GM19043 (cell line): Measurements from ENCODE around the gene EME1.
"Not testable (repeated sequence)": the region's sequence is repeated elsewhere in the genome, so short reads cannot be mapped to it uniquely, and the experiment has no call there.

ENCODE experiments used
- ATAC-seq: cut with Tn5 transposase; IDR thresholded peaks from one replicate; pipeline ENCODE4 v1.9.1; 2021; ENCODE audit warnings: low read depth; ENCODE audit not compliant: unreplicated experiment

Gene EME1

DNA sequence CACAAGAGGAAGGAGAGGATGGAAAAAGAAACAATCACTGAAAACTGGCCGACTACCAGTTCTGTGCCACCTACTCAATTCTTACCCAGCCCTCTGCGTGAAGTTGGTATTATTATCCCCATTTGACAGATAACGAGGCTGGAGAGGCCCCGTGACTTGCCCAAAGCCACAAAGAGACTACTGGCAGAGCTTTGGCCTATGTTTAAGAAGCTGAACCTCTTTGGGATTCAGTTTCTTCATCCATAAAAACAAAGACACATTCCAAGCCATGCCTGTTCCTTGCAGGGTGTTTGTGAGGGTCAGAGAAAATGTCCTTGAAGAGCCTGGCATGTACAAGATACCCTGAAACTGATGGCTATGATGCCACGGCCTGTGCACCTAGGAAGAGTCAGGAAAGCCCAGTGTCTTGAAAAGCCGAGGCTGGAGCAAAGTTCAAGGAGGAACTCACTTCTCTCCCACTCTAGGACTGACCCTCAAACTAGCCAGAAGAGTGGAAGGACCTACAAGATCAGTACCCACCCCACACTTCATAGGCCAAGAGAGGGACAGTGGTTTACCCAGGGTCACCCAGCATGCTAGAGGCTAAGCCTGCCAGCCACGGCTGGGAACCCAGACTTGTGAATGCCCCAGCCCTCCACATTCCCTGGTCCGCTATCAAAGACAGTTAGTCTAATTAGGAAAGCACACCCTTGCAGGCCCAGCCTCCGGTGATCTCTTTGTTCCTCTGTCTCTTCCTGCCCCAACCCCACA lies 51.4 kb downstream of the EME1 start:
- ATAC-seq: no peak

- ATAC-seq: no peak
Observed at GRCh38 chr17:50424996-50425681, 52.1 kb downstream of the EME1 start.

DNA sequence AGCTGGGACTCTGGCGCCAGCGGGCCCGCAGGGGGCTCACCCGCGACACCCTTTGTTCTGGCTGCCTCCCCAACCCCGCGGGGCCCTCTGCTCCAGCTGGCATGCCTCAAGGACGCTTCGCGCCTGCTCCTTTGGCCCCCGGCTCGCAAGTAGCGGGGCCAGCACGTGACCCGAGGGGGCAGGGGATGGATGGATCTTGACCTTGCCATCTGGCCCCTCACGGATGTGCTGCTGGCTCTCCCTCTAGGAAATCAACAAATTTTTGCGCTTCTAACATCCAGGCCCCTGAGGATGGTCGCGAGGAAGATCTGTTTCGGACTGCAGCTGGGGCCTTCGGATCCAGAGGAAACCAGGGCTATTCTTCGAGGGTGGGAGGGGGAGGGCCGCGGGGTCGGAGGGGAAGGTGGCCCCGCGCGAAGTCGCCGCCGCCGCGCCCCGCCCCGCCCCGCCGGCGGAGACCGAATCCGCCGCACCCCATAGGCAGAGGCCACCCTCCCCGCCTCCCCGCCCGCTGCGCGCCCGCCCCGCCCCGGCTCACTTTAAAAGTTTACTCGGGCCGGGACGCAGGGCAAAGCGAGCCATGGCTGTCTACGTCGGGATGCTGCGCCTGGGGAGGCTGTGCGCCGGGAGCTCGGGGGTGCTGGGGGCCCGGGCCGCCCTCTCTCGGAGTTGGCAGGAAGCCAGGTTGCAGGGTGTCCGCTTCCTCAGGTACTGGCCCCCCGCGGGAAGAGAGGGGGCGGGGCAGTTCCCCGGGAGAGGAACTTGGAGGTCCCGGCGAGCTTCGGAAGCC lies 52.8 kb downstream of the EME1 start, which contains the start of gene ACSF2:
Gene ACSF2 (plus strand): TSS at position 537 of the 790 bp plus-strand sequence. CDS start 44 bp downstream, at position 581.
- ATAC-seq: no peak

DNA sequence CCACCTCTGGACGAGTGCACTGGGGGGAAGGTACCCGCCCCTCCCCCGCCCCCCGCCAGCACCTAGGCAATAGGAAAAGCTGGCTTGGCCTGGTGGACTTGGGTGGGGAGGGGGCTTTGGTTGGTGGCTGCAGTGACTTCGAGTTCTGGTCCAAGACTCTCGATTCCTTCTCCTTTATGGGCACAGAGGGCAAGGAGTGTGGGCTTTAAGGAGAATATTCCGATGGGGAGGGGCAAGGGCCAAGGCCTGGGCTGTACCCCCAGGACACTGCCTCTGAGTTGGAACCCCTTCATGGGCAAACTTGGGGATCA lies 53.4 kb downstream of the EME1 start:
- no peak for ATAC-seq

GRCh38 chr17:50426814-50427787 lies 54.1 kb downstream of the EME1 start:
- ATAC-seq: no peak

GRCh38 chr17:50428126-50428525 lies 55.1 kb downstream of the EME1 start:
- ATAC-seq: not testable (repeated sequence)

DNA sequence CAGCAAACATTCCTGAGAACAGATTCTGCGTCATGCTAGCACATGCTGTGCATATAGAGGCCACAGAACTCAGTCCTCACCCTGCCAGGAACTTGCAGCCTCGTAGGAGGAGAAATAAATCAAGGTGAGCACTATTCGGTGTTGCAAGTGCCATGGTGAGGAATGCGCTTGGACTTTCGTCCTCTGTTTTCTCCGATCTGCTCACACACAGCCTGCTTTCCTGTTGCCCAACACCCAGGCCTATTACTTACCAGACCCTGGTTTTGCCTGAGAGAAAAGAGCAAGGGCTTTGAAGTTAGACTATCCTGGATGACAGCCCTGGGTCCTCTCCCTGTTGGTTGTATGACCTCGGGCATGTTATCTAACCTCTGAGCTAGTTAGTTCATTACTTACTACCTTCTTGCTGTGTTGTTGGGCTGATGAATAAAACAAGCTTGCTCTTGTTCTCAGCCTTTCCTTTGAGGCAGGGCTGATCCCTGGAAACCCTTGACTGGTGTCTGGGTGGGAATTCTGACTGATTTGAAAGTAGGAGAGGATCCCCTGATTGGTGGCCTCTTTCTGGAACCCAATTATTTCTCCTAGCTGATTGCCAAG lies 55.9 kb downstream of the EME1 start:
- no peak for ATAC-seq

DNA sequence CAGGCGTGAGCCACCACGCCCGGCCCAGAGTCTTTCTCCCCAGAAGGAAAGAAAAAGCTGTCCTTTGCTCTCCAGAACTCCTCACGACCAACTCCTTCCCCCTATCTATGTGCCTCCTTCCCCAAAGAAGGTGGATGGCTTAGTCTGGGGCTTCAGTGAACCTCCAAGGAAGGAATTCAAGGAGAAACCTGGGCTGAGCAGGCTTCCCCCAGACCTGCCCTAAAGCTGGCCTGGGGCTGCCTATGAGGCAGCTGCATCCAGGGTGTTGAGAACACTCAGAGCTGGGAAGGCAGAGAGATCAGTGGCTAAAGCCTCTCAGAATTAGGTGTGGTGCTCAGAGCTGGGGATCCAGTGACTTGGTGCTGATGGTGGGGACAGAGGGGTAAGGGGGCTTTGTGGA lies 56.8 kb downstream of the EME1 start:
- ATAC-seq: no peak
